SH-SY5Y (cell line): ENCODE measurements around the gene FMNL1.

Experiments
- GATA2 ChIP-seq: IDR thresholded peaks from 2 replicates; pipeline ENCODE4 v1.6.1; 2011; ENCODE audit warnings: mild to moderate bottlenecking, low read depth, low read length
- GATA3 ChIP-seq: IDR thresholded peaks from 2 replicates; pipeline ENCODE4 v1.6.1; 2011; ENCODE audit warnings: low read depth, mild to moderate bottlenecking, low read length, moderate library complexity

The FMNL1 gene

DNA sequence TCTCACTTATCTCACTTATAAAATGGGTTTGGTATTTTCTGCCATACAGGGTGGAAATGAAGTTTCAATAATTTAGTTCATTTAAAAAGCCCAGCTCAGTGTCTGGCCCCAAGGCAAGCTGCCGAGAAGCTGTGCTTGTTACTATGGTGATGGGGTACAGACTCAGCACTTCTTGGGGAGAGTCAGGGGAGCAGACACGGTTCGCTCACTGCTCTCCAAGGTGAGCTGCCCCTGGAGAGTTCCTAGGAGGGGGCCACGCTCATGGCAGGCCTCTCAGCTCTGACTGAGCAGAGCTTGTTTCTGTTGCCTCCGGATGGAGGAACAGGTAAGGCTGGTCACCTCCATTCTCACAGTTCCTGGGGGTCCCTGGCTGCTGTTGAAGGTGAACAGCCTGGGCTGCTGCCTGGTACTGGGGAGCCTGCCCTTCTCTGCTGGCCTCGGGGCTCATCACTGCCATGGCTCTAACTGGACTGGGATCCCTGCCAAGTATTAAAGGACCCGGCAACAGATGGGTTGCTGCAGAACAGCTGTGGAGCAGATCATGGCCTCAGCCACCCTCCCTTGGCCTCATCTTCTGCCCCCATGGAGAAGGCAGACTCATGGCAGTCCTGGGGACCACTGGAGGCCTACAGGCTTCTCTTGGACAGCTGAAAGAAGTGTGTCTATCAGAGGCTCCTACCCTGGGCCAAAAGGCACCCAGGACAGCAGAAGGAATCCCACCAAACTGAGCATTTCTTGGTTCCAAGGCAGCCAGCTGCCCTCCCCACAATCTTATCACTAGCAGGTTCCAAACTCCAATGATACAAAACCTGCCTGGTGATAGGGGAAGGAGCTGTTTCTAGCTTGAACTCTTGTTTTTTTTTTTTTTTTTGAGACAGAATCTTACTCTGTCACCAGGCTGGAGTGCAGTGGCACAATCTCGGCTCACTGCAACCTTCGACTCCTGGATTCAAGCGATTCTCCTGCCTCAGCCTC is 66.1 kb downstream of the FMNL1 start:
- TF ChIP-seq GATA2 (no peak), GATA3 (no peak)

DNA sequence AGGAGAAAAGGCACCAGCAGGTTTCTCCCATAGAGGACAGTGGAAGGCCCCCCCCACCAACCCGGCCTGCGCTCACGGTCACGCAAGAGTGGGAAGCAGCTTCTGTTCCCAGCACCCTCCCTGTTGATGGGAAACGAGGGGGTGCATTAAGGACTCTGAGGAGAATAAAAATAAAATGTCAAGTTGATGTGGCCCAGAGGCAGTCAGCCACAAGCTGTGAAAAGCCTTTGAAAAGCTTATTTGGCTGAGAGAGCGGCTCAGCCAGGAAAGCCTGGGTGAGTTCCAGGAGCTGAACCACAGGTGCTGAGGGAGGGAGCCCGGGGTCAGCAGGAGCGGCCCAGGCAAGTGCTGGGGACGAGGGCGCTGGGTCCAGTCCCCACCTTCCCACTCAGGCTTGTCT is 67.1 kb downstream of the FMNL1 start:
- TF ChIP-seq GATA3, result no peak
- no peak for TF ChIP-seq GATA2

DNA sequence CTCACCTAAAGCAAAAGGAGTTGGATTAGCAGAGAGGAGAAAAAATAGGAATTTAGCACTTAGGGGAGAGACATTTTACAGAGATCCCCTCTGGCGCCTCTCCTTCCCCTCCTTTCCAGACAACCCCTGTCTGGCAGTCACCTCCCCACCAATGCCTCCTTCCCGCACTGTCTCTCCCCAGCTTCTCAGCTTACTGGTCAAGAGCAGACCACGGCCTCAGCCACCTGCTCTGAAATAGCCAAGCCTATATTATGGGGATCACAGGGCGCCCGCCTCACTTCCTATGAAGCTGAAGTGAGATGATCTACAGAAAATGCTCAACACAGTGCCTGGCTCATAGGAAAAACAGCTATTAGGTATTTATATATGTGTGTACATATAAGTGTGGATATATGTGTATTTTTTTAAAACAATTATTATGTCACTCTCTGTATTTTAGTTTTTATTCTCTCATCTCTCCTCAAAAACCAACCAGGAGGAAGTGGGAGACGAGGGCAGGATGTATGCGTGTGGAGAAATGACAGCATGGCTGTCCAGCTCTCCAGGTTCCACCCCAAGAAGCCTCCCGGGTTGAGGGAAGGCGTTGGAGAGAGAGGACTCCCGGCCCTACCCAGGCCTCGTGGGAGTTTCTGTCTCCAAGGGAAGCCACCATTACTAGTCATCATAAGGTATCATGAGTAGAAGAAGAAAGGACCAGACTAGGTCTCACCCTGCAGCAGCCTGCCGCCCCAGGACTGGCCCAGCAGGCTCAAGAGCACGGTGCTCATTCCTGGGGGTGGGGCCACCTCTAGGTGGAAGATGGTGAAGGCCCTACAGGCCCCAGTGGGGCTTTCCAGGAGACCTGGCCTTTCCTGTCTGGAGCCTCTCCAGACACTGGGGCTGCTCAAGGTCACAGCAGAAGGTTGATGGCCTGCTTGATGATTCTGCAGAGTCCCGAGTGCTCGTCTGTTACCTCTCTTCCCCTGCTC is 67.9 kb downstream of the FMNL1 start:
- TF ChIP-seq GATA2 (no peak), GATA3 (no peak)

DNA sequence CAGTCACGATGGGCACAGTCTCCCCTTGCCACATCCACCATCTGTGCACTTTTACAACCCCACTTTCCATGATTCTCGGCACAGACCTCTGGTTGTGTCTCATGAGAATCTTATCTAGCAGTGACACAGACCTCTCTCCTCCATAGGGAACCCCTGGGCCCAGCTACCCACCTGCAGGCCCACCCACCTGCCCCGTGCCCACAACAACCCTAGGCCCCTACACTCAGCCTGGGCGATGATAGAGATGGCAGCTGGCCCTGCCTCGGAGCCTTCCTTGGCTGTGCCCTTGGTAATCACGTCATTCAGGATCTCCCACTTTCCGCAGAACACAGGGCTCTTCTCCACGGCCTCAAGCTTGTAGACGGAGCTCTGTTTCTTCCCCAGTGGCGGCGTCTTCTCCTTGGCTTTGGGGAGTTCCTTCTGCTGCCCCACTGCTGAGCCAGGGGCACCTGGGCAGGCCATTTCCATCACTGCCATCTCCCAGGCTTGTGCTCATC is 68.6 kb downstream of the FMNL1 start:
- TF ChIP-seq GATA3, result no peak
- TF ChIP-seq GATA2, result no peak

DNA sequence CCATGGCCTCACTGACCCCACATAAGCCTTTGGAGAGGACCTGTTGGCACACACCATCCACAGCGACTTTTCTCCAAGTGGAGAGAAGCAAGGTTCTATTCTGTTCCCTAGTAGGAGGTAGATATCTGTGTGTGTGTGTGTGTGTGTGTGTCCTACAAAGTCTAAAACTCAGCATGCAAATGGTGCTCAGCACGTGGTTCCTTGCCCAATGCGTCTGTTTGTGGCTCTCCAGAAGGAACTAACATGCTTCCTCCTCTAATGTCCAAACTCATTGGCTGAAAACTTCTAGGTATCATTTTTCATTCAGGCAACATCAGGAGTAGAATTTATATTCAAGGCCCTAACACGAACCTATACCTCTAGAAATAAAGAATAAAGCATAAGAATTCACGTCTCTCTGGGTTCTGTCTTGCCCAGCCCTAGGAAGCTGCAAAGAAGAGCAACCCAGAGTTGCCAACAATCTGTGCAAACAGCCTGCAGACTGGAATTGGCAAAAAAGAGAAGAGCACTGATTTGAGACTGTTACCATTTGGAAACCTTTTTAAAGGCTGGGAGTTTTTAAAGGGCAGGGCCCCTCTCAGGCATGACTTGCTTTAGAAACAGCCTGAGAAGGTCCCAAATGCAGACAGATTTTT is 69.6 kb downstream of the FMNL1 start:
- TF ChIP-seq GATA3 (no peak), GATA2 (no peak)

DNA sequence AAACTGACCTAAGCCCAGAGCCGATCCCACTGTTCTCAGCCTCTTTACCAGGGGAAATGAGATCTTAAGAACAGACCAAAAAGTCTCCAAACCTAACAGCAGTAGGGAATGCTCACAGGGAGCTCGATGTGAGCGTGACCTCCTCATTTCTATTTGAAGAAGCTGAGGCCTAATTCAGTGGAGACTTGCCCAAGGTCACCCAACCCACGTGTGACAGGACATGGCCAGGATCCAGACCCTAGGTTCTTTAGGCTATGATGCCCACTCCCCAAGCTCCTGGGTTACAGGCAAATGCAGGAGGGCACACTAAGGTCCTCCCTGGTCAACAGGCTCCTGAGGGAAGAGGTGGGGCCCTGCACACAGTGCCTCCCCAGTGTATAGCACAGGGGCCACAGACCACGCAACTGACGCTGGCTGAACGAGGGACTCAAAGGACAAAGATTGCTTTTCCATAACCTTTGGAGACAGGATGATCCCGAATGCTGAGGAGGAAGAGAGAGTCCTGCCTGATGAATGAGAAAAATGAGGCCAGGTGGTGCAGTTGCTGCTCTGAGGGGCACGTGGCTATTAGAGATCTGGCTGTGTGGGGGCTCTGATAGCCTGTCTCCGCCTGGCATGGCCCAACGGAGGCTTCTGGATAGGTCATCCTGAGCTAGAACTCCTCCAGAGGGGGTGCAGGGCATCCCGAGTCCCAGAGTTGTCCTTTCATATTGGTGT is 71.2 kb downstream of the FMNL1 start:
- TF ChIP-seq GATA2 (no peak), GATA3 (no peak)

DNA sequence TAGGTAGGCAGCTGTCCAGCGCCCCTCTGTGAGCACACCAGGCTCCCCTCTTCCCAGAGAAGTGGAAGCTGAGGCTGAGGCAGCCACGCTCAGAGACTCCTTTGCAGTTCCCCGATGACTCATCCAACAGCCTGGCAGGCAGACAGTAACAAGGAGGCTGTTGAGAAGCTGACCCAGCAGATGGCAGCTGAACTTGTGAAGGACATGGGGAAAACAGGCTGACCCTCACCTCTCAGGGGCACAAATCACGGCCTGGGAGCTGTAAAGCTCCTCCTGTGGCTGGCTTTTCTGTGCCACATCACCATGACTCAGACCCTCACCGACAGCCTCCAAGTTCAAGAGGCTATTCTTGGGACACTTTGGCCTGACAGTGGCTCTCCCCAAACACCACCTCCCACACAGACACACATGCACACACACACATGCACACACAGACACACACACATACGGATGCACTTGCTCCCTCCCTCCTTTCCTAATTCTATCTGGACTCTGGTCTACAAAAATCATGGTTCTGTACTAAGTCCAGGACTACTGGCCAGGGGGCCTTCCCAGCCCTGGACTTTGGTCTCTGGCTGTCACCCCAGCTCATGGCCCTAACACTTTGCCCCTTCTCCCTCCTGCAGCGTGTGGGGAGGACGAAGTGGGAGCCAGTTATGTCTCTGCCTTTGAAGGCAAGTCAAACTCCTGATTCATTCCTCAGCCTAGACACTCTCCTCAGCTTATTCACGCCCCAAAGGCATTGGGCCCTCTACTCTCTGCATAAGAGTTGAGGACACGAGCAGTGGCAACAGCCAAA is 71.9 kb downstream of the FMNL1 start:
- TF ChIP-seq GATA2 (no peak), GATA3 (no peak)

DNA sequence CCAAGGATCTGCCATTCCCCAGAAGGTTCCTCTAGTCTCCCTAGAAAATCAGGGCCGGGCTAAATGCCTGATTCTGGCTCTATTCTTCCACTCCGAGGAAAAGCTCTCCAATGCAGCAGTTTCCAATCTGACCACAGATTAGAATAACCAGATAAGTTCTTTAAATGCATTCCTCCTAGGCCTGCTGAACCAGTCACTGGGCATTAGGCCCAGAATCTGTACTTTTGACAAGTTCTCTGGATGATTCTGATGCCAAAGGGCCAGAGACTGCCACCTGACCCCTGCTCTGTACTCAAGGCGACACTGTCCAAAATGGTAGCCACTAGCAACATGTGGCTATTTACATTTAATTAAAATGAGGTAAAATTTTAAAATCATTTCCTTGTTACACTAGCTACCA is 72.8 kb downstream of the FMNL1 start:
- peak; percentile 82 for TF ChIP-seq GATA2
- no peak for TF ChIP-seq GATA3

DNA sequence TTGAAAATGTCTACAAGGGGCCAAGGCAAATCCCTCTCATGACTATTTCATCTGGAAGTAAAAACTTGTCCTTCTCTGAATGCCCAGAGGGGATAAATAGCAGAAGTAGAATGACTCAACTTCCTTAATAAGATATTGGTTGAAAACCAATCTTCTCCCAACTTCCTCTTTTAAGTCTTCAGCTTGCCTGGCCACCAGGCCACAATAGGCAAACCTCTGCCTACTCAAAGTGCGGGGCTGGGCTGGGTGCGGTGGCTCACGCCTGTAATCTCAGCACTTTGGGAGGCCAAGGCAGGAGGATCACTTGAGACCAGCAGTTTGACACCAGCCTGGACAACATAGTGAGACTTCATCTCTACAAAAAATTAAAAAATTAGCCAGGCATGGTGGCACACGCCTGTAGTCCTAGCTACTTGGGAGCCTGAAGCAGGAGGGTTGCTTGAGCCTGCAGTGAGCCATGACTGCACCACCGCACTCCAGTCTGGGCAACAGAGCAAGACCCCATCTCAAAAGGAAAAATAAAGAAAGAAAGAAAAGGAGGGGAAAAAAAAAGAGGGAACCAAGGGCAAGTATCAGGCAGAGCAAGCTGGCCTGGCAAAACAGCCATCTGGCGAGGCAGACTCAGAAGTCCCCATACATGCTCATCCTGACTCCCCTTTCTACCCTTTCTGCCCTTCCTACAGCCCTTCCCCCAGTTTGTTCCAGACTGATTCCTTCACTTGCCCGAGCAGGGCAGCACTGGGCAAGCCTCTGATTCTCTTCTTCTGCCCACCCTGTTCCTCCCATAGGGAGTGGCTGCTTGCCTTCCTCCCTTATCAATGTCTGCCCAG is 74.5 kb downstream of the FMNL1 start:
- TF ChIP-seq GATA3, result no peak
- no peak for TF ChIP-seq GATA2

DNA sequence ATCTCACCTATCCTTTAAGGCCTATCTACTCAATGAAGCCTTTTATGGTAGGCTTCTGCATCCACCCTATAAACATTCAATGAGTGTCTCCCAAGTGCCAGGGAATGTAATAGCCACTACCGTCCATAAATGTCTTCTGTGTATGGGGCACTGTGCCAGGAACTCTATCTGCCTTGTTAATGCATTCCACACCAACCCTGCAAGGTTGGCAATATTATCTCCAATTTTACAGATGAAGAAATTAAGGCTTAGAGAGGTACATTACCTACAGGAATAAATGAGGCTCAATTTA is 75.1 kb downstream of the FMNL1 start:
- TF ChIP-seq GATA3, result no peak
- no peak for TF ChIP-seq GATA2
